ENCODE data around the gene DIAPH3. TPM values are rescaled to one million over a fixed set of nuclear protein-coding genes. Genes with fewer than 3 reads are reported as not detected.

Gene DIAPH3
- total RNA-seq, 2 experiments from 2014 or later: 0.08 to 0.11 TPM

DNA sequence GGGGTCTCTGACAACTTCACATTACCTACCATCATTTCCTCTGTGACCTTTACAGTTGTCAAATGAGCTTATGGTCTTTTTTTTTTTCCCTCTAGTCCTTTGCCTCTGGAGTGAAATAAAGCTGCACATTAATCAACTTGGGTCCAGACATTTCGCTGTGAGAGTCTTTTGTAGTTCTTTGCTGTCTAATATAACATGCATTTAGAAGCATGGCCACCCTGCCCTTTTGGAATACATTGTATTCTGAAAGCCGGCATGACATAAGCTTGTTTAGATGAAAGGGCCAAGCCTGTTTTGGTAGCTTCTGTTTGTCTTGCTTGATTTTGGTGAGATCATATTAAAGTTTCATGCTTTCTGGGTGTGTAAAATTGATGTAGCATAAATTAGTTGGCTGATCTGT lies 509.8 kb downstream of the DIAPH3 start:
- DNase-seq: no peak
- no peaks in the 10 kb centered on the region for H3K9me3 ChIP-seq (ENCODE audit: control insufficient read depth in 1 of 2, insufficient read depth in 1 of 2, low read length in 2 of 2)
- H3K9me3 Mint-ChIP-seq: no peaks in the 10 kb centered on the region
- no peak overlapping the region for H3K27ac Mint-ChIP-seq
- no peaks in the 10 kb centered on the region for H3K36me3 ChIP-seq (ENCODE audit: insufficient read depth, low read length)
- TF ChIP-seq, protein P1, sequence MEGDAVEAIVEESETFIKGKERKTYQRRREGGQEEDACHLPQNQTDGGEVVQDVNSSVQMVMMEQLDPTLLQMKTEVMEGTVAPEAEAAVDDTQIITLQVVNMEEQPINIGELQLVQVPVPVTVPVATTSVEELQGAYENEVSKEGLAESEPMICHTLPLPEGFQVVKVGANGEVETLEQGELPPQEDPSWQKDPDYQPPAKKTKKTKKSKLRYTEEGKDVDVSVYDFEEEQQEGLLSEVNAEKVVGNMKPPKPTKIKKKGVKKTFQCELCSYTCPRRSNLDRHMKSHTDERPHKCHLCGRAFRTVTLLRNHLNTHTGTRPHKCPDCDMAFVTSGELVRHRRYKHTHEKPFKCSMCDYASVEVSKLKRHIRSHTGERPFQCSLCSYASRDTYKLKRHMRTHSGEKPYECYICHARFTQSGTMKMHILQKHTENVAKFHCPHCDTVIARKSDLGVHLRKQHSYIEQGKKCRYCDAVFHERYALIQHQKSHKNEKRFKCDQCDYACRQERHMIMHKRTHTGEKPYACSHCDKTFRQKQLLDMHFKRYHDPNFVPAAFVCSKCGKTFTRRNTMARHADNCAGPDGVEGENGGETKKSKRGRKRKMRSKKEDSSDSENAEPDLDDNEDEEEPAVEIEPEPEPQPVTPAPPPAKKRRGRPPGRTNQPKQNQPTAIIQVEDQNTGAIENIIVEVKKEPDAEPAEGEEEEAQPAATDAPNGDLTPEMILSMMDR (IDR thresholded peaks at IDR 0.05): no peak
- H3K36me3 Mint-ChIP-seq (ENCODE audit: low read depth): no peaks in the 10 kb centered on the region
- no peaks in the 10 kb centered on the region for H3K4me1 ChIP-seq (ENCODE audit: insufficient read depth, low read length)
- H3K27ac ChIP-seq (ENCODE audit: low read depth in 1 of 2, low read length in 2 of 2): no peak overlapping the region
- no peak for ATAC-seq (ENCODE audit: poor library complexity)
- H3K4me3 Mint-ChIP-seq: no peak overlapping the region
- CTCF ChIA-PET: no interaction called here
- no peak overlapping the region for H3K4me3 ChIP-seq (ENCODE audit: low read length)
- POLR2A ChIA-PET: no interaction called here
- H3K27me3 Mint-ChIP-seq: no peaks in the 10 kb centered on the region
- no peaks in the 10 kb centered on the region for H3K4me1 Mint-ChIP-seq (ENCODE audit: low read depth)
- intact Hi-C loops (cut with DNase I, micrococcal nuclease): no loop called here
- H3K27me3 ChIP-seq (ENCODE audit: control insufficient read depth in 1 of 2, insufficient read depth in 2 of 2, low read length in 2 of 2): peaks cover 0 to 2% of the 10 kb centered on the region in 2 experiments

DNA sequence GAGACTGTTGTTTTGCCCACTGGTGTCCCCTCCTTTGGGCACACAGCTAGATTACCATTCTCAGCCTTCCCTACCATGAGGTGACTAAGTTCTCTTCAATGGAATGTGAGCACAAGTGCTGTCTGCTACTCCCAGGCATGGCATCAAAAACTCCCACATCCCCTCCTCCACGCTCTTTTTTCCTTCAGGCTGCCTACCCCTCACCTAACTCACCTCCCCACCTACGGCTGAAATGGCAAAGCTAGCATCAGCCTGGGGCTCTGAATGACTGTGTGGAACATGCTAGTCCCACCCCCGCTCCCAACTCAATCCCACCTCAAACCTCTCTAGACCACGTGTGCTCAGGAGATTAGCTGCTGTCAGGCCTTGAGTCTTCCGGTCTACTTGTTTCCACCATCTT lies 512.2 kb downstream of the DIAPH3 start:
- CTCF ChIA-PET: no interaction called here
- H3K9me3 ChIP-seq (ENCODE audit: control insufficient read depth in 1 of 2, insufficient read depth in 1 of 2, low read length in 2 of 2): no peaks in the 10 kb centered on the region
- no peak overlapping the region for H3K27ac ChIP-seq (ENCODE audit: low read depth in 1 of 2, low read length in 2 of 2)
- no peak overlapping the region for H3K4me3 Mint-ChIP-seq
- no peaks in the 10 kb centered on the region for H3K9me3 Mint-ChIP-seq
- TF ChIP-seq, protein P1 (IDR thresholded peaks at IDR 0.05): no peak
- peaks cover 0 to 2% of the 10 kb centered on the region in 2 experiments for H3K27me3 ChIP-seq (ENCODE audit: control insufficient read depth in 1 of 2, insufficient read depth in 2 of 2, low read length in 2 of 2)
- no peak for ATAC-seq (ENCODE audit: poor library complexity)
- H3K4me1 Mint-ChIP-seq (ENCODE audit: low read depth): no peaks in the 10 kb centered on the region
- intact Hi-C loops (cut with DNase I, micrococcal nuclease): no loop called here
- no peak overlapping the region for H3K27ac Mint-ChIP-seq
- H3K27me3 Mint-ChIP-seq: no peaks in the 10 kb centered on the region
- H3K4me1 ChIP-seq (ENCODE audit: insufficient read depth, low read length): no peaks in the 10 kb centered on the region
- H3K36me3 ChIP-seq (ENCODE audit: insufficient read depth, low read length): no peaks in the 10 kb centered on the region
- H3K4me3 ChIP-seq (ENCODE audit: low read length): no peak overlapping the region
- H3K36me3 Mint-ChIP-seq (ENCODE audit: low read depth): no peaks in the 10 kb centered on the region
- POLR2A ChIA-PET: no interaction called here
- no peak for DNase-seq

DNA sequence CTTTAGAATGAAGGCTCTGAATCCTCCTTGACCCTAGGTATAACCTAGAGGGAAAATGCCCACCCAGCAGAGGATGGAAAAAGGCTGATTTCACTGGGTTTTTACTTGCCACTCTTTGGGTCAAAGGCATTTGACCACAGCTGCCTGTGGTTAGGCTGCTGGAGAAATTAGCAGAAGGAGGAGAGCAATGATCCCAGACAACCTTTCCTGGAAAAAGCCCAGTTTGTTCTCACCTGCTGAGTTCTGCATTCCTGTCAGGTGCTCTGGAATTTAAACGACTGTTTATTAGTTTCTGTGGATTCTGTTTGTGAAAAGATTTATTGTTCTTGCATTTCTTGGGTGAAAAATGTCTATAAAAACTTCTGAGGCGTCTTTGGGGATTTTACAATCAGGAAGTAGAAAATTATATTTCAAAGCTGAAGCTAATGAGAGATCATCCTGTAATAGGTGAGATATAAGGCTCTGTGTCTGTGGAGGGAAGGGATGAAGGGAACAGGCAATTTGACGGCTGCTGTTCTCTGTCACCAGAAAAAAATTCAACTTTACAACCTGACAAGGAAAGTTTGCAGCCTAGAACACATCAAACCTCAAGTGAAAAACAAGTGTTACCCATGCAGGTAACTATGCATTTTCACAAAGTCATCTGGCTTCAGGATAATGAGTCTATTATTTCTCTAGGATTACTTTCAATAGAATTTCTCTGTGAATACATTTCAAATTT lies 519.7 kb downstream of the DIAPH3 start:
- H3K4me1 ChIP-seq (ENCODE audit: insufficient read depth, low read length): no peaks in the 10 kb centered on the region
- H3K27ac Mint-ChIP-seq: no peak overlapping the region
- no peaks in the 10 kb centered on the region for H3K36me3 ChIP-seq (ENCODE audit: insufficient read depth, low read length)
- TF ChIP-seq, protein P1 (IDR thresholded peaks at IDR 0.05): no peak
- H3K4me1 Mint-ChIP-seq (ENCODE audit: low read depth): no peaks in the 10 kb centered on the region
- H3K9me3 Mint-ChIP-seq: no peaks in the 10 kb centered on the region
- no peaks in the 10 kb centered on the region for H3K27me3 ChIP-seq (ENCODE audit: control insufficient read depth in 1 of 2, insufficient read depth in 2 of 2, low read length in 2 of 2)
- no peaks in the 10 kb centered on the region for H3K9me3 ChIP-seq (ENCODE audit: control insufficient read depth in 1 of 2, insufficient read depth in 1 of 2, low read length in 2 of 2)
- ChIA-PET POLR2A (no interaction called here), CTCF (no interaction called here)
- no peak overlapping the region for H3K27ac ChIP-seq (ENCODE audit: low read depth in 1 of 2, low read length in 2 of 2)
- no peaks in the 10 kb centered on the region for H3K27me3 Mint-ChIP-seq
- intact Hi-C loops (cut with DNase I, micrococcal nuclease): no loop called here
- no peaks in the 10 kb centered on the region for H3K36me3 Mint-ChIP-seq (ENCODE audit: low read depth)
- H3K4me3 Mint-ChIP-seq: no peak overlapping the region
- no peak for DNase-seq
- ATAC-seq (ENCODE audit: poor library complexity): no peak
- H3K4me3 ChIP-seq (ENCODE audit: low read length): no peak overlapping the region

Measured in CD4-positive, alpha-beta T cell (primary cell).